Eye (tissue), 1 donor: ENCODE data around the gene AAGAB.
A peak's percentile ranks its signal among the peaks of the same experiment; 100 is the strongest.
"Not testable (repeated sequence)": the region's sequence is repeated elsewhere in the genome, so short reads cannot be mapped to it uniquely, and the experiment has no call there.

Source experiments
- DNase-seq: peaks from one replicate; pipeline ENCODE4 v3.0.0-alpha.2; 2015

The AAGAB gene

GRCh38 chr15:67251318-67251717 is 3.1 kb downstream of the AAGAB start:
- no peak for DNase-seq

GRCh38 chr15:67249830-67250229 is 4.6 kb downstream of the AAGAB start:
- DNase-seq, result no peak

DNA sequence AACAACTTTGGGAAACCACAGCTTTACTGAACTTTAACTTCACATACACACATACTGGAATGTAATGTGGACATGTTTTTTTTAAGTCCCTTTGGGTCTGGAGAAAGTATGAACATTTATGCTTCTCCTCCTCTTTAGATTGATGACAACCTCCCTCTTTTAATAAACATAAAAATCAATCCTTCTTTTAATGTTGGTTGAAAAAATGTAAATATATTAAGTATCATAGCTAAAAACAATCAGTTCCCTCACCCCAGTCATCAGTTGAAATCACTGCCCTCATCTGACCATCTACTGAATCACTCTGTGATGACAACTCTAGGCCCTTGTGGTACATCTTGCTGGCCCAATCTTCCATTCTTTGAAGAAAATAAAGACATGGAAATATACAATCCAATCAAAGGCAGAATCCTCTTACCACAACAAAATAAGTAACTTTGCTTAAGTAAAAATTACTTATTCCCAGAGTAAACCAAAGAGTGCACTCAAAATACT is 6.4 kb downstream of the AAGAB start:
- DNase-seq, result no peak

- DNase-seq, result not testable (repeated sequence)
Measured at GRCh38 chr15:67246606-67247005, 7.9 kb downstream of the AAGAB start.

GRCh38 chr15:67244971-67245478 is 9.4 kb downstream of the AAGAB start:
- no peak for DNase-seq

DNA sequence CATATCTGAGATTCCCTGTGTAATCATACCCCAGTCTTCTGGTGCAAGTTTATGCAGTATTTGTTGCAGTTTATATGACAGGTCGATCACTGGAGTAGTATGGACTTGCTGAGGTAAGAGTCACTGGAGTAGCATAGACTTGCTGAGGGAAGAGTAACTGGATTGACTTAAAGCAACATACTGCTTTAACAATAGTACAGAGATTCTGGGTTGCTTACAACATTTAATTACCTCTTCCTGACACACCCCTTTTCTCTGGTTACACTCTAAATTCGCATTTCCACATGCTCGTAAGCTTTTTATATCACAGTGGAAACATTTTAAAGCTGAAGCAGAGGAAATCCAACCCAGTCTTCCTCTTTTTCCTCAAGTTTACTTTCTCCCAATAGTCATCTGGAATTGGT is 11.8 kb downstream of the AAGAB start:
- DNase-seq, result peak; percentile 8

DNA sequence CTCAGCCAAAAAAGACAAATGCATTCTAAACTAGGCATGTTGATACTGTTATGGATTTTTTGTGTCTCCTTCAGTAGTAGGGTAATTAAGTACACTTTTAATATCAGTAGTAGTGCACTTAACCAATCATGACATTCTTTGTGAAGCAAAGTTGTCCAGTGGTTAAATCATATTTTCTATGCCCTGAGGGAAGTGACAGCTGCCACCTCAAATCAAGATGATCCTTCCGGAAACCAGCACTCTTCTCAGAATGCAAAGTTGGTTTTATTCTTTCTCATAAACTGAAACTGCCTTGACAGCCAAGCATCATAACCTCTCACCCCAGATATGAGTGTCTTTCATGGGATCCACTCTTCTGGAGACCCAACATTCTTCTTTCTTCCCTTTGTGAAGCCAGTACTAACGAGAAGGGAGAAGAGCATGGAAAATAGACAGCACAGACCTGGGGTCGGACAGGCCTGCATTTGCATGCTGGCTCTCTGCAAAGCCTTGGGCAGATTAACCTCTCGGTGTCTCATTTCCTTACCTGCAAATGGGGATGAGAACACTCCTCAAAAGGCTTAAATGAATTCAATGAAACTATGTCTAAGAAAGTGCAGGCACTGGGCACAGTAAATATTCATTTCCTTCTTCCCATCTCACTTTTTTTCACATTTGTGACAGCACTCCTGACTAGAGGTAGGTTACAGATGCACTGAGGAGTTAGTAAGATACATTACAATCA is 13.2 kb downstream of the AAGAB start:
- peak; percentile 75 for DNase-seq

GRCh38 chr15:67240235-67241131 is 14.0 kb downstream of the AAGAB start:
- peak; percentile 18 for DNase-seq

DNA sequence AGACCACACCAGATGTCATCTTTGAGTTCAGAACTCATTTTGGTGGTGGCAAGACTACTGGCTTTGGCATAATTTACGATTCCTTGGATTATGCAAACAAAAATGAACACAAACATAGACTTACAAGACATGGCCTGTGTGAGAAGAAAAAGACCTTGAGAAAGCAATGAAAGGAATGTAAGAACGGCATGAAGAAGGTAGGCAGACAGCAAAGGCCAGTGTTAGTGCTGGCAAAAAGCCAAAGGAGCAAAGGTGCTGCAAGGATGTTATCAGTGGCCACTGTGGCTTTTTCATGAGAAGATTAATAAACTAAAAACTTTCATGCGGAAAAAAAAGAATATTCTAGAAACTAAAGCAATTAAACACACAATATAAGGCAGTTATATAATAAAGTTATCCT is 21.9 kb downstream of the AAGAB start:
- no peak for DNase-seq

DNA sequence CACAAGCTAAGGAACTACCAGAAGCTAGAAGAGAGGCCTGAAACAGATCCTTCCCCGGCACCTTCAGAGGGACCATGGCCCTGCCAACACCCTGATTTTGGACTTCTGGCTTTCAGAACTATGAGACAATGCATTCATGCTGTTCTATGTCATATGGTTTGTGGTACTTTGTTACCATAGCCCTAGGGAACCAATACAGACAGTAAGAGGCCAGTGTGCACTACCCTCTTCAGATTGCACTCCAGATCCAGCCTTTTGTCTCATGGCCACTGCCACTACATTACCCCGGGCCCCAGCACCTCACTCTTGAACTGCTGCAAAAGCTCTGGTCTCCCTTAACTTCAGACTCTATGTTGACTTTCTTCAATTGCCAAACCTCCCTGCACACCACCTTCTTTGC is 24.0 kb downstream of the AAGAB start:
- DNase-seq, result no peak

DNA sequence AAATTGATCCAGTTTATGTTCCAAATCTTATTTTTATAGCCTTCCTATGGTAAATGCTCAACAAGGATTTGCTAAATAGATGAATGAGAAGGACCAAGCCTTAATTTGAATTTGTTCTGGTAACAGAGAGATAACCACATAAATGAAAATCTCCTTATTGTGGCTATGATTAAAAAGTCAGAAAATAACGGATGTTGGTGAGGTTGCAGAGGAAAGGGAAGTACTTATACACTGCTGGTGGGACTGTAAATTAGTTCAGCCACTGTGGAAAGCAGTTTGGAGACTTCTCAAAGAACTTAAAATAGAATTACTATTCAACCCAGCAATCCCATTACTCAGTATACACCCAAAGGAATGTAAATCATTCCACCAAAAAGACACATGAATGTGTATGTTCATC is 26.2 kb downstream of the AAGAB start:
- no peak for DNase-seq

DNA sequence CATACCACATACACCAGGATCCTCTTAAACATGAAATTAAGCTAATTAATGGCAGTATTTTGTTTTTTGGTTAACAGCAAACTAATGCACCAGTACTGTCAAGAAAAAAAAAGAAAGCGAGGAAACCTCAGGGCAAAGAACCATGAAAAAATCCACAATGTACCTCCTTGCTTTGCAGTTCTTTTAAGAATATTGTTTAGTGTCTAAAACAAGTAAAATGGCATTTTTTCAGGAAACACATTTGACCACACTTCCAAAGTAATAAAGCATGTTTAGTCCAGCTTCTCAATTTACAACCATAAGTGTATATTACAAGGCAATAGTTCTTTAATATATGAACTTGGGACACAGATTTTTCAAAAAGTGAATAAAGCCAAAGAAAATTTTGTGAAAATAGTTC is 26.6 kb downstream of the AAGAB start:
- DNase-seq, result no peak

DNA sequence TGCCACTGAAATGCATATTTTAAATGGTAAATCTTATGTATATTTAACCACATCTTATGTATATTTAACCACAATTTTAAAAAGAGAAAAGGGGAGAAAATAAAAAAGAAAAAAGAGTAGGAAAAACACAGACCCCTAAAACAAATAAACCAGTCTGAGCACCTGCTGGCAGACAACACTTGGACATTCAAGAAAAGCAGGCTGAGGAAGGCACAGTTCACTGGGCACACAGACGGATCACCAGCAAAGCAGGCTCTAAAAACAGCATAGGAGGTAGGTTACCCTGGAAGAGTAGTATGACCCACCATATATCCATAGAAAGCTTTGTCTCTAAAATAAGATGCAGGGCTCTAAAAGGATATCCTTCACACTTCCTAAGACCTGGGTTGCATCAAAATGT is 27.0 kb downstream of the AAGAB start:
- DNase-seq, result no peak

- no peak for DNase-seq
Measured at GRCh38 chr15:67225336-67225735, 29.1 kb downstream of the AAGAB start.

GRCh38 chr15:67224889-67225288 is 29.6 kb downstream of the AAGAB start:
- DNase-seq, result peak; percentile 17

GRCh38 chr15:67219288-67219687 is 35.2 kb downstream of the AAGAB start:
- DNase-seq, result no peak

DNA sequence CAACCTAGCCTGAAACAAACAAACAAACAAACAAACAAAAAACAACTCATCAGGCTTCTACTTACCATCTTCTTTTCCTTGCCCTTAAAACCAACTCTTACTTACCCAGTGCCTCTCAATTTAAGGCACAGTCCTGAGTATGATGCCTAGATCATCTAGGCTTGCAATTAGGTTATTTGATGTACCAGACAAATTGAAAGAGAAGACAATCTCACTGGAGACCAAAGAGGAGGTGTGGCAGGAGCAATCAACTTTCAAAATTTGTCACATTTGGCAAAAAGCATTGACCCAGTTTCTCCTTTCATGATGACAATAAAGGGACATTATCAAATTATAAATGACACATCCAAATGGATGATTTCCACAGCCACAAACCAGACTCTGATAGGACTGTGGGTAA is 36.0 kb downstream of the AAGAB start:
- DNase-seq, result no peak

GRCh38 chr15:67216859-67217258 is 37.6 kb downstream of the AAGAB start:
- DNase-seq, result no peak

DNA sequence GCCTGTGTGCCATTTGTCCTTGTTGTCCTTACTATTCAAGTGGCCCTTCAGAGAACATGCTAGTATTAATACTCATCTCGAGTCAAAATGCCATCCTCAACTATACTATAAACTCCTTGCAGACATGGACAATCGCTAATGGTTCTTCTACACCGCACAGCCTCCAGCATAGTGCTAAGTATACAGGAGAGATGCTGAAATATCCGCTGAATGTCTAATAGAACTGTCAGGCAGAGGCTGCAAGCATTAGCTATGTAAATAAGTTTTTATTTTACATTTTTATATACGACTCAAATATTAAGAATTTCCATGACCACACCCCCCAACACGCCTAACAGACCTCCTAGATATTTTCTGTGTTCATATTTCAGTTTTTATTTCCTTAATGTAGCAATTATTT is 39.4 kb downstream of the AAGAB start:
- DNase-seq, result no peak

GRCh38 chr15:67212684-67213367 is 41.6 kb downstream of the AAGAB start:
- no peak for DNase-seq

- no peak for DNase-seq
Measured at GRCh38 chr15:67210555-67211168, 43.8 kb downstream of the AAGAB start.

- DNase-seq, result no peak
Measured at GRCh38 chr15:67208396-67208795, 46.1 kb downstream of the AAGAB start.
